GM23248 (cell line): ENCODE measurements around the gene EFNB2.

ENCODE experiments used
- EZH2 ChIP-seq: fragments of 200-600 bp; sonication (generic); IDR thresholded peaks from 2 replicates; pipeline ENCODE4 v1.6.1; 2018; ENCODE audit warnings: antibody characterized with exemption, mild to moderate bottlenecking; ENCODE audit not compliant: insufficient read depth, poor library complexity, severe bottlenecking
- EZH2phosphoT487 ChIP-seq: fragments of 200-600 bp; sonication (generic); IDR thresholded peaks from 2 replicates; pipeline ENCODE4 v1.6.1; 2018; ENCODE audit warnings: antibody characterized with exemption, moderate library complexity, mild to moderate bottlenecking, low read depth; ENCODE audit not compliant: insufficient read depth

DNA sequence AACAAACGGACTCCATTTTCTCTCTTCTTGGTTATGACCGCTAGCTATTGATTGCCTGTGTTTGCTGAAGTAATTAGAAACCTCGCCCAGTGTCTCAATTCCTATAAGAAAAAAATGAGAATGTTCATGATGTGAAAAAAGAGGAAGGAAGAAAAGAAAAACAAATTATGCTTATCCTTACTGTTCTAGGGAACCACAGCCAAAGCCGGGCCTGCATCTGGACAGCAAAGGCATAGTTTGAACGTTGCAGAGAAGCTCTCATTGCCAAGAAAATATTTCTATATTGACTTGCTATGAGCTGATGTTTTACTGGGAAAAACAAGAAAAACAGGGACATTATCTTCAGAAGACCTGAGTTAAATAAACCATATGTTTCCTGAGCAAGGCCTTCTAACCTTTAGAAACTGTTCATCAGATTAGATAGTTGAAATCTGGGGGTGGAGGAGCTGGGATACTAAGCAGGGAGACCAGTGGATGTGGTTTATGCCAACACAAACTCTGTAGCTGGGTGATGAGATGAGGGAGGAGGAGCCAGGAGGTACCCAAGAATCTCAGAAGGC lies 55.0 kb downstream of the EFNB2 start:
- TF ChIP-seq EZH2 (no peak), EZH2phosphoT487 (no peak)
